Right lobe of liver (tissue), 6 donors: ENCODE measurements around the gene LONP2. TPM values are rescaled to one million over a fixed set of nuclear protein-coding genes. Genes with fewer than 3 reads are reported as not detected.
A peak's percentile ranks its signal among the peaks of the same experiment; 100 is the strongest.

Experiments
- ATAC-seq, 4 donors: fragments of 200-7000 bp; cut with Tn5 transposase; one replicate each; pipeline ENCODE4 v1.9.1; 2020; ENCODE audit warnings: mild to moderate bottlenecking in 4 of 4, moderate library complexity in 4 of 4
- DNase-seq, 3 donors: peaks; one replicate each; pipeline ENCODE4 v3.0.0-alpha.2; 2020
- H3K27ac ChIP-seq, 3 donors: fragments of 200-600 bp; one replicate each; pipeline ENCODE4 v1.8.0; 2022
- H3K27me3 ChIP-seq, 2 donors: fragments of 200-600 bp; one replicate each; pipeline ENCODE4 v1.8.0; 2022
- H3K36me3 ChIP-seq, 4 donors: fragments of 200-600 bp; sonication (generic) in 1 of 4; one replicate each; pipeline versions ENCODE4 v1.5.1 to v1.8.0; 2017 to 2022; ENCODE audit warnings: control low read depth in 1 of 4
- H3K4me1 ChIP-seq, 4 donors: fragments of 200-600 bp; sonication (generic) in 1 of 4; one replicate each; pipeline versions ENCODE4 v1.5.1 to v1.8.0; 2017 to 2022; ENCODE audit warnings: control low read depth in 1 of 4
- H3K4me3 ChIP-seq, 3 donors: fragments of 200-600 bp; one replicate each; pipeline ENCODE4 v1.8.0; 2022
- H3K9me3 ChIP-seq, 4 donors: fragments of 200-600 bp; sonication (generic) in 1 of 4; one replicate each; pipeline versions ENCODE4 v1.5.1 to v1.8.0; 2017 to 2022; ENCODE audit warnings: control low read depth in 1 of 4
- POLR2A ChIP-seq: fragments of 450-650 bp; IDR thresholded peaks from one replicate; pipeline ENCODE4 v1.6.1; 2017; ENCODE audit warnings: antibody characterized with exemption, mild to moderate bottlenecking
- WGBS: methylation state at CpG from one replicate; pipeline ENCODE4 v1.1.6; 2018; ENCODE audit warnings: low coverage, low lambda C conversion rate; ENCODE audit not compliant: insufficient coverage; ENCODE audit errors: missing lambda C conversion rate; 5-methylcytosine and 5-hydroxymethylcytosine counted together
- intact Hi-C, 2 donors: fragments of 100-400 bp; cut with DNase I; formaldehyde crosslinking; loops; one replicate each; pipeline versions ENCODE4 v1.11.2 to v1.14.1; 2022
- total RNA-seq, 6 experiments: library from RNA; depleted of rRNA in 2 of 6; stranded (reverse); fragments of >200 nt in 2 of 6; fragmentation: NEBNext Ultra II Directional in 3 of 6; extraction: Animal tissue kit (Norgen Biotek cat#: 25700) in 3 of 6; gene quantifications; one replicate each; pipeline versions ENCODE4 v1.1.0 to v1.2.4, GENCODE V29; 2016 to 2023
- TF ChIP-seq, protein P1 (sequence below), 4 donors: fragments of 200-600 bp in 3 of 4; fragments of 450-650 bp in 1 of 4; IDR thresholded peaks; one replicate each; pipeline versions ENCODE4 v1.5.1 to v1.8.0; 2016 to 2022; ENCODE audit warnings: antibody characterized with exemption in 4 of 4, mild to moderate bottlenecking in 2 of 4
- donor health status: DM: no; HTN: yes; CAD: no.
- donor health status: DM: no; HTN: no; CAD: no.
- donor health status: DM: no; HTN: no; CAD: no.
- donor health status: DM: no; HTN: yes; CAD: no.
- donor health status: DM: no; HTN: yes; CAD: no.

Gene LONP2
- total RNA-seq, 6 experiments from 2014 or later = 102 to 164 (median 153) TPM

DNA sequence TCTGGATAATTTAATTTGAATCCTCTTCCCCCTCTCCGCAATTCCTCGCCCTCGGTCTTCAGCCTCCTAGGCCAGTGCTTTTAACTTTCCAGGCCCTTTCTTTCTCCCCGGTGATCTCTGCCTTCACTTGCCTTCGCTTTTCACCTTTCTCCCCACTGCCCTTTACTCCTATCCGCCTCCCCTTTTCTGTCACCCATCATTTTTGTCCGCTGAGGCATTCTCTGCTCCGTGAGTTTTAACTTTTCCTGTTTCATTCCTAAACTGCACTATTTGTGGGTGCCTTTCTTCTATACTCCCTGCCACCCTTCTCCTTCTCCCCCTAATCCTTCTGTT lies 729 bp downstream of the LONP2 start:
- ATAC-seq = no peak
- TF ChIP-seq, protein P1, sequence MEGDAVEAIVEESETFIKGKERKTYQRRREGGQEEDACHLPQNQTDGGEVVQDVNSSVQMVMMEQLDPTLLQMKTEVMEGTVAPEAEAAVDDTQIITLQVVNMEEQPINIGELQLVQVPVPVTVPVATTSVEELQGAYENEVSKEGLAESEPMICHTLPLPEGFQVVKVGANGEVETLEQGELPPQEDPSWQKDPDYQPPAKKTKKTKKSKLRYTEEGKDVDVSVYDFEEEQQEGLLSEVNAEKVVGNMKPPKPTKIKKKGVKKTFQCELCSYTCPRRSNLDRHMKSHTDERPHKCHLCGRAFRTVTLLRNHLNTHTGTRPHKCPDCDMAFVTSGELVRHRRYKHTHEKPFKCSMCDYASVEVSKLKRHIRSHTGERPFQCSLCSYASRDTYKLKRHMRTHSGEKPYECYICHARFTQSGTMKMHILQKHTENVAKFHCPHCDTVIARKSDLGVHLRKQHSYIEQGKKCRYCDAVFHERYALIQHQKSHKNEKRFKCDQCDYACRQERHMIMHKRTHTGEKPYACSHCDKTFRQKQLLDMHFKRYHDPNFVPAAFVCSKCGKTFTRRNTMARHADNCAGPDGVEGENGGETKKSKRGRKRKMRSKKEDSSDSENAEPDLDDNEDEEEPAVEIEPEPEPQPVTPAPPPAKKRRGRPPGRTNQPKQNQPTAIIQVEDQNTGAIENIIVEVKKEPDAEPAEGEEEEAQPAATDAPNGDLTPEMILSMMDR (IDR thresholded peaks at IDR 0.05) = no peak
- no peak for TF ChIP-seq POLR2A
- Histone ChIP-seq H3K27ac (peak overlapping the region; percentile 92 to 95 (median 94)), H3K9me3 (no peaks in the 10 kb centered on the region), H3K4me1 (peaks cover 0 to 29% (median 5%) of the 10 kb centered on the region in 4 donors), H3K27me3 (no peaks in the 10 kb centered on the region), H3K4me3 (peak overlapping the region; percentile 91 to 99 (median 94)), H3K36me3 (no peaks in the 10 kb centered on the region)
- intact Hi-C loops = no loop called here
- WGBS = 5% methylated on average over 8 of the region's 8 CpGs
- DNase-seq = no peak

DNA sequence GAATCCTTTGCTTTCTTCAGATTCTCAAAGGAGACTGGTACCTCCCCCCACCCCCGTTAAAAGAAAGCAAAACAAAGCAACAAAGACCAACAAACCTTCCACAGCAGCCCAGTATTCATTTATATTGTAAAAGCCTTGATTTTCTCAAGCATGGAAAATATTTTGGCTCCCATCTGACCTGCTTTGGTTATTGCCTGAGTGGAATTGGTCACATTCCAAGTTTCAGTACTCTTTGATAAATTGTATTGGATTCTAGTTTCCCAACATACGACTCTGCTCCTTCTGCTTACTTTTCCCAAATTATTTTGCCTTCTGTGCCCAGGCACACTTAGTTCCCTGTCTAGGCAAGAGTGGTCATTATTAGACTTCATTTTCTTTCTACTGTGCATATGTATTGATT lies 2.0 kb downstream of the LONP2 start:
- Histone ChIP-seq H3K4me1 (peaks cover 0 to 35% (median 13%) of the 10 kb centered on the region in 4 donors), H3K4me3 (peak overlapping the region; percentile 91 to 99 (median 94)), H3K27ac (peak overlapping the region; percentile 92 to 95 (median 94)), H3K27me3 (no peaks in the 10 kb centered on the region), H3K36me3 (no peaks in the 10 kb centered on the region), H3K9me3 (no peaks in the 10 kb centered on the region)
- WGBS = 14% methylated on average over 2 of the region's 2 CpGs
- DNase-seq (no peak), ATAC-seq (peak; percentile 13 to 41 (median 20))
- peak; percentile 48 for TF ChIP-seq POLR2A
- TF ChIP-seq, protein P1 (IDR thresholded peaks at IDR 0.05) = no peak
- intact Hi-C loops = no loop called here

DNA sequence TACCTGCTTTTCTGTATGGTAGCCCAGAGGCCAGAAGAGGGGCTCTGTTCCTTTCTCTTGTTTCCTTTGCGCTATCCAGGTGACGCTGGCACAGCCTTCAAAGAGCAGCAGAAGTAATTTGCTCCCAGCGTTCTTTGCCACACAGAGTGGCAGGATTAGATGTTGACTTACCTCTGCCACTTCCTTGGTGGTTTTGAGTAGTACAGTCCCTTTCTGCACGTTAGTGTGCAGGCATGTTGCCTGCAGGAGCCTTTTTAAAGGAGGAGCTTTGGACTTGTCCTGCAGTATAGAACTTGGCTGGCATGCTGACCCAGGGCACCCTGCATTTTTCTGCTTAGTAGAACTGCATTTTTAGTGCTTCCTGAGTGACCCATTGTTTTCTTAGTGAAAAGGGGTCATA lies 3.2 kb downstream of the LONP2 start, which contains the start of gene ABCC11:
Gene ABCC11, minus strand, starts transcription at position 229 of the 400 bp plus-strand sequence. CDS start 15,618 bp downstream, outside the sequence.
- H3K4me1 ChIP-seq = peaks cover 0 to 45% (median 20%) of the 10 kb centered on the region in 4 donors
- intact Hi-C loops = no loop called here

DNA sequence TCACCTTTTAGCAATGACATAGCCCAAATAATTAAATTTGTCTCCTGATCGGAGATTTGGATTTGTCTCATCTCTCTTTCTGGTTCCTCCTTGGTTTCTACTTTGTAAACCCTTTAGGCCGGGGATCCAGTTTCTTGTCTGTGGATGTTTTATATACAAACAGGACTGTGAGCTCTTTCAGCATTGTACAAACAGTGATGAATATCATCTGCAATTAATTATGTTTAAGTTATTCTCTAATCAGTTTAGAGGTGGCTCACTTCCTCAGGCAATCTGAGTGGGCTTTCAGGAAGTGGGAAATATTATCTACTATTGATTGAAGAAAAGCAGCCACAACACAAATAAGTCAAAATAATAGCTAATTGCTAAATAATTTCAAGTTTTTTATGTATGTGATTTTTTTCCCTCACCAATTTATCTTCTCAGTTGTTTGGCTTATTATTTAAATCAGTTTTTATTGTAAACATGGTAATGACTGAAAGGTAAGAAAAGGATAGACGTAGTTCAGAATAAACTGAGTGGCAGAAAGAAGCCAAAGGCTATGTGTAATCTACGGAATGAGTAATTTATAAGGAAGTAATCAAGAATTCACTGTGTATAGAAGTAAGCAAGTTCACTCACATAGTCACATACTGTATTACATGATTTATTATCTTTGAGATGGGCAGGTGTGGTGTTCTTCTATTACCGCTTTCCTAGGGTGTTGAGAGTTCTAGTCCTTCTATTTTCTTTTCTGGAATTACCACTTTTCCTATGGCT lies 6.6 kb downstream of the LONP2 start:
- intact Hi-C loops = loop anchor here in 1 of 2 donors (10.0 kb wide), 2 partner anchors 54 to 284 kb away; no protein-coding TSS in a partner anchor
- ATAC-seq (peak in 1 of 4 donors; percentile 41), DNase-seq (no peak)
- H3K27me3 ChIP-seq = no peaks in the 10 kb centered on the region
- WGBS = 64% methylated on average over 5 of the region's 5 CpGs
- TF ChIP-seq, protein P1 (IDR thresholded peaks at IDR 0.05) = no peak
- TF ChIP-seq POLR2A = no peak
- H3K4me3 ChIP-seq = no peak overlapping the region
- no peaks in the 10 kb centered on the region for H3K9me3 ChIP-seq
- peaks cover 0 to 40% (median 21%) of the 10 kb centered on the region in 4 donors for H3K4me1 ChIP-seq
- peak overlapping the region in 1 of 3 donors; percentile 59 for H3K27ac ChIP-seq
- H3K36me3 ChIP-seq = peaks cover 0 to 32% (median 15%) of the 10 kb centered on the region in 4 donors

More for the DNA sequence above, 3.2 kb downstream of the LONP2 start, which contains the start of gene ABCC11:
- ATAC-seq (peak in 3 of 4 donors; percentile 1 to 10 (median 3)), DNase-seq (no peak)
- TF ChIP-seq, protein P1 (IDR thresholded peaks at IDR 0.05) = no peak
- no peak for TF ChIP-seq POLR2A
- Histone ChIP-seq H3K36me3 (peaks cover 0 to 4% (median 1%) of the 10 kb centered on the region in 4 donors), H3K27me3 (no peaks in the 10 kb centered on the region), H3K4me3 (peak within 1 kb of the TSS; percentile 91 to 99 (median 94)), H3K9me3 (no peaks in the 10 kb centered on the region), H3K27ac (peak within 1 kb of the TSS; percentile 92 to 95 (median 94))
- 15% methylated on average over 4 of the region's 4 CpGs for WGBS
